ENCODE results near the gene ADAM20. TPM values are rescaled to one million over a fixed set of nuclear protein-coding genes. Genes with fewer than 3 reads are reported as not detected.
"Not testable (repeated sequence)": the region's sequence is repeated elsewhere in the genome, so short reads cannot be mapped to it uniquely, and the experiment has no call there.

The ADAM20 gene
- total and polyA plus RNA-seq, 12 donors = 0.01 to 0.76 (median 0.34) TPM

DNA sequence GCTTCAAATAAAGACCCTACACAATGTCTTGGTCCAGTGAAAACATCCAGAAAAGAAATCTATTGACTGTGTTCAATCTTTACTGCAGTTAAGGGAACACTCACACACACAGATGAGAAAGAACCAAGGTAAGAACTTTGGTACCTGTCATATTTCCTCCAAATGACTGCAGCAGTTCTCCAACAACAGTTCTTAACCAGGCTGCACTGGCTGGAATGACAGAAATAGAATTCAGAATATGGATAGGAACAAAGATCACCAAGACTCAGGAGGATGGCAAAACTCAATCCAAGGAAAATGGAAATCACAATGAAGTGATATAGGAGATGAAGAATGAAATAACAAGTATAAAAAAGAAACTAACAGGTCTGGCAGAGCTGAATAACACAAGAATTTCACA is 36.6 kb downstream of the ADAM20 start:
- H3K4me3 ChIP-seq = no peak overlapping the region
- peaks cover 0 to 21% (median 0%) of the 10 kb centered on the region in 9 donors for H3K36me3 ChIP-seq
- TF ChIP-seq, protein P1, sequence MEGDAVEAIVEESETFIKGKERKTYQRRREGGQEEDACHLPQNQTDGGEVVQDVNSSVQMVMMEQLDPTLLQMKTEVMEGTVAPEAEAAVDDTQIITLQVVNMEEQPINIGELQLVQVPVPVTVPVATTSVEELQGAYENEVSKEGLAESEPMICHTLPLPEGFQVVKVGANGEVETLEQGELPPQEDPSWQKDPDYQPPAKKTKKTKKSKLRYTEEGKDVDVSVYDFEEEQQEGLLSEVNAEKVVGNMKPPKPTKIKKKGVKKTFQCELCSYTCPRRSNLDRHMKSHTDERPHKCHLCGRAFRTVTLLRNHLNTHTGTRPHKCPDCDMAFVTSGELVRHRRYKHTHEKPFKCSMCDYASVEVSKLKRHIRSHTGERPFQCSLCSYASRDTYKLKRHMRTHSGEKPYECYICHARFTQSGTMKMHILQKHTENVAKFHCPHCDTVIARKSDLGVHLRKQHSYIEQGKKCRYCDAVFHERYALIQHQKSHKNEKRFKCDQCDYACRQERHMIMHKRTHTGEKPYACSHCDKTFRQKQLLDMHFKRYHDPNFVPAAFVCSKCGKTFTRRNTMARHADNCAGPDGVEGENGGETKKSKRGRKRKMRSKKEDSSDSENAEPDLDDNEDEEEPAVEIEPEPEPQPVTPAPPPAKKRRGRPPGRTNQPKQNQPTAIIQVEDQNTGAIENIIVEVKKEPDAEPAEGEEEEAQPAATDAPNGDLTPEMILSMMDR (IDR thresholded peaks at IDR 0.05) = no peak
- ATAC-seq (no peak), DNase-seq (no peak)
- no peaks in the 10 kb centered on the region for H3K27me3 ChIP-seq
- no peaks in the 10 kb centered on the region for H3K4me1 ChIP-seq
- H3K9me3 ChIP-seq = peaks cover 0 to 36% (median 0%) of the 10 kb centered on the region in 11 donors
- no peak overlapping the region for H3K27ac ChIP-seq
- intact Hi-C loops (cut with DNase I) = no loop called here

DNA sequence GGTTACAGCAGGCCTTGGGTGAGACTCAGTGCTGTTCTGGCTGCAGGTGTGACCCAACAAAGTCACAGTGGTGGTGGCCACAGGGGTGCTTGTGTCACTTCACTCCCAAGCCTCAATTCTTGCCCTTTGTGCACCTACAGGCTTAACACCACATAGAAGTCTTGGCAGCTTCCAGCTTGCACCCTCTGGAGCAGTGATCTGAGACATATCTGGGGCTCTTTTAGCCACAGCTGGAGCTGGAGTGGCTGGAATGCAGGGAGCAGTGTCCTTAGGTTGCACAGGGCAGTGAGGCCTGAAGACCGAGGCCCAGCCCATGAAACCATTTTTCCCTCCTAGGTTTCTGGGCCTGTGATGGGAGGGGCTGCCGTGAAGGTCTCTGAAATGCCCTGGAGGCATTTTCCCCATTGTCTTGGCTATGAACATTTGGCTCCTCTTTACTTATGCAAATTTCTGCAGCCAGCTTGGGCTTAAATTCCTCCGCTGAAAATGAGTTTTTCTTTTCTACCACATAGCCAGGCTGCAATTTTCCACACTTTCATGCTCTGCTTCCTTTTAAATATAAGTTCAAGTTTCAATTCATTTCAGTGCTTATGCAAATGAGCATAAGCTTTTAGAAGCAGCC is 45.1 kb downstream of the ADAM20 start:
- ATAC-seq = no peak
- TF ChIP-seq, protein P1 (IDR thresholded peaks at IDR 0.05) = no peak
- DNase-seq = no peak
- intact Hi-C loops (cut with DNase I) = no loop called here
- Histone ChIP-seq H3K9me3 (peaks cover 0 to 61% (median 21%) of the 10 kb centered on the region in 11 donors), H3K27ac (no peak overlapping the region), H3K4me1 (peaks cover 0 to 5% (median 0%) of the 10 kb centered on the region in 9 donors), H3K36me3 (peaks cover 0 to 30% (median 0%) of the 10 kb centered on the region in 9 donors), H3K27me3 (no peaks in the 10 kb centered on the region), H3K4me3 (no peak overlapping the region)
- WGBS, 2 donors = 57 to 77% methylated on average over 3 of the region's 3 CpGs

DNA sequence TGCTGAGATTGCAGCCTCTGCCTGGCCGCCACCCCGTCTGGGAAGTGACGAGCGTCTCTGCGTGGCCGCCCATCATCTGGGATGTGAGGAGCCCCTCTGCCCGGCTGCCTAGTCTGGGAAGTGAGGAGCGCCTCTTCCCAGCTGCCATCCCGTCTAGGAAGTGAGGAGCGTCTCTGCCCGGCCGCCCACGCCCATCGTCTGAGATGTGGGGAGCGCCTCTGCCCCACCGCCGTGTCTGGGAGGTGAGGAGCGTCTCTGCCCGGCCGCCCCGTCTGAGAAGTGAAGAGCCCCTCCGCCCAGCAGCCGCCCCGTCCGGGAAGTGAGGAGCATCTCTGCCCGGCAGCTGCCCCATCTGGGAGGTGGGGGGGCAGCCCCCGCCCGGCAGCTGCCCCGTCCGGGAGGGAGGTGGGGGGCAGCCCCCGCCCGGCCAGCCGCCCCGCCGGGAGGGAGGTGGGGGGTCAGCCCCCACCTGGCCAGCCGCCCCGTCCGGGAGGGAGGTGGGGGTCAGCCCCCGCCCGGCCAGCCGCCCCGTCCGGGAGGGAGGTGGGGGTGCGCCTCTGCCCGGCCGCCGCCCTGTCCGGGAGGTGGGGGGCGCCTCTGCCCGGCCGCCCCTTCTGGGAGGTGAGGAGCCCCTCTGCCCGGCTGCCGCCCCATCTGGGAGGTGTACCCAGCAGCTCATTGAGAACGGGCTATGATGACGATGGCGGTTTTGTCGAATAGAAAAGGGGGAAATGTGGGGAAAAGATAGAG is 57.3 kb downstream of the ADAM20 start:
- H3K27me3 ChIP-seq; H3K9me3 ChIP-seq; intact Hi-C loops (cut with DNase I); DNase-seq; H3K4me3 ChIP-seq; H3K4me1 ChIP-seq; H3K36me3 ChIP-seq; ATAC-seq; H3K27ac ChIP-seq: not testable (repeated sequence)
- 96% methylated on average over 49 to 57 of the region's 57 CpGs for WGBS, 2 donors

DNA sequence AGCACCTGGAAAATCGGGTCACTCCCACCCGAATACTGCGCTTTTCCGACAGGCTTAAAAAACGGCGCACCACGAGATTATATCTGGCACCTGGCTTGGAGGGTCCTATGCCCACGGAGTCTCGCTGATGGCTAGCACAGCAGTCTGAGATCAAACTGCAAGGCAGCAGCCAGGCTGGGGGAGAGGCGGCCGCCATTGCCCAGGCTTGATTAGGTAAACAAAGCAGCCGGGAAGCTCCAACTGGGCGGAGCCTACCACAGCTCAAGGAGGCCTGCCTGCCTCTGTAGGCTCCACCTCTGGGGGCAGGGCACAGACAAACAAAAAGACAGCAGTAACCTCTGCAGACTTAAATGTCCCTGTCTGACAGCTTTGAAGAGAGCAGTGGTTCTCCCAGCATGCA is 59.3 kb downstream of the ADAM20 start:
- intact Hi-C loops (cut with DNase I) = not testable (repeated sequence)

DNA sequence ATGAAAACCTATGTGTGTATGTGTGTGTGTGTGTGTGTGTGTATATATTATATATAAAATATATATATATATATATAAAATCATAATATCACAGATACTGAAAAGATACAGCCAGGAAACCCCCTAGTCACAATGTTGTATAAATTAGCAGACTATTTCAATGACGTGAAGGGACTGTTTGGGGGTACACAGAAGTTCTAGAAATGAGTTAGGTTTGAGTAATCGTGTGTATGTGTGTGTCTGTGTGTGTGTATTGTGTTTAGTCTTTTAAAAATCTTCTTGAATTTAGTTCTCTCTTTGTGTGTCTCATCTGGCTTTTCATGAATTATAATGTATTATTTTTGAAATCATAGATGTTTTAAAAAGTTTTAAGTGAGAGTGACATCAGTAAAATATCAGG is 61.0 kb downstream of the ADAM20 start:
- no peak for DNase-seq
- H3K27me3 ChIP-seq = no peaks in the 10 kb centered on the region
- no peak overlapping the region for H3K27ac ChIP-seq
- H3K4me3 ChIP-seq = no peak overlapping the region
- TF ChIP-seq, protein P1 (IDR thresholded peaks at IDR 0.05) = no peak
- WGBS, 2 donors = 86 to 88% methylated on average over 2 of the region's 2 CpGs
- intact Hi-C loops (cut with DNase I) = no loop called here
- ATAC-seq = no peak
- no peaks in the 10 kb centered on the region for H3K9me3 ChIP-seq
- H3K4me1 ChIP-seq = no peaks in the 10 kb centered on the region
- peaks cover 0 to 10% (median 3%) of the 10 kb centered on the region in 9 donors for H3K36me3 ChIP-seq

More for the DNA sequence above, 59.3 kb downstream of the ADAM20 start:
- H3K4me1 ChIP-seq, H3K27ac ChIP-seq, DNase-seq, H3K36me3 ChIP-seq, ATAC-seq, H3K4me3 ChIP-seq, H3K27me3 ChIP-seq, H3K9me3 ChIP-seq: not testable (repeated sequence)
- WGBS, 2 donors = 84 to 88% methylated on average over 10 to 13 of the region's 13 CpGs

Other genes starting within 250 kb of the ADAM20 start
- 10 to 100 TPM; 22.8 to 49.1 (median 38.9) TPM for gene COX16, start 175.3 kb downstream of the ADAM20 start, total RNA-seq
- gene COX16, start 175.3 kb downstream of the ADAM20 start, polyA plus RNA-seq = 10 to 100 TPM; 34.0 to 48.8 TPM
- gene SYNJ2BP, start 117.9 kb downstream of the ADAM20 start, total RNA-seq = 10 to 100 TPM; 50.6 to 64.8 (median 54.3) TPM
- 10 to 100 TPM; 11.6 to 13.6 TPM for gene SYNJ2BP, start 117.9 kb downstream of the ADAM20 start, polyA plus RNA-seq
- under 1 TPM in 7 of 10 donors, not detected in 3; 0.10 to 0.31 (median 0.26) TPM for gene ADAM21, start 82.8 kb downstream of the ADAM20 start, total RNA-seq
- under 1 TPM in 1 of 2 donors, not detected in 1; 0.16 TPM for gene ADAM21, start 82.8 kb downstream of the ADAM20 start, polyA plus RNA-seq
- gene MED6, start 65.7 kb upstream of the ADAM20 start, total RNA-seq = 10 to 100 TPM; 19.2 to 26.6 (median 22.0) TPM
- gene MED6, start 65.7 kb upstream of the ADAM20 start, polyA plus RNA-seq = 10 to 100 TPM in 1 of 2 donors, 1 to 10 TPM in 1; 7.8 to 17.0 TPM
- 1 to 10 TPM in 6 of 10 donors, under 1 TPM in 4; 0.31 to 2.9 (median 1.6) TPM for gene TTC9, start 106.9 kb upstream of the ADAM20 start, total RNA-seq
- under 1 TPM; 0.22 to 0.84 TPM for gene TTC9, start 106.9 kb upstream of the ADAM20 start, polyA plus RNA-seq

All from heart right ventricle (tissue), 16 donors.